HFFc6 (cell line): ENCODE results near the gene CELF4. TPM values are rescaled to one million over a fixed set of nuclear protein-coding genes. Genes with fewer than 3 reads are reported as not detected.

Experiments
- DNase-seq: peaks from one replicate; pipeline ENCODE4 v3.0.0-alpha.2; 2018
- H3K27ac Mint-ChIP-seq: 2 replicates; pipeline ENCODE4 v1.8.0; 2020; ENCODE audit warnings: mild to moderate bottlenecking, mixed read lengths
- H3K27me3 Mint-ChIP-seq: 2 replicates; pipeline ENCODE4 v1.8.0; 2021; ENCODE audit warnings: mild to moderate bottlenecking, moderate library complexity, mixed read lengths; ENCODE audit not compliant: insufficient read depth
- H3K36me3 Mint-ChIP-seq: 2 replicates; pipeline ENCODE4 v1.8.0; 2021; ENCODE audit warnings: low read depth, mixed read lengths
- H3K4me1 Mint-ChIP-seq: 2 replicates; pipeline ENCODE4 v1.8.0; 2020; ENCODE audit warnings: low read depth, mixed read lengths
- H3K4me3 Mint-ChIP-seq: 2 replicates; pipeline ENCODE4 v1.8.0; 2020; ENCODE audit warnings: mild to moderate bottlenecking, moderate library complexity, mixed read lengths
- H3K9me3 Mint-ChIP-seq: 2 replicates; pipeline ENCODE4 v1.8.0; 2020; ENCODE audit warnings: mild to moderate bottlenecking, mixed read lengths
- CTCF ChIP-seq: fragments of 200-600 bp; sonication (generic); IDR thresholded peaks from 2 replicates; pipeline ENCODE4 v1.5.0; 2021; ENCODE audit warnings: antibody characterized with exemption, mild to moderate bottlenecking
- total RNA-seq, 6 experiments: library from RNA; stranded (reverse); fragmentation: NEBNext Ultra II Directional; extraction: Animal tissue kit (Norgen Biotek cat#: 25700); gene quantifications; 2 replicates in 1 of 6; 3 replicates in 5 of 6; pipeline ENCODE4 v1.2.3, GENCODE V29; 2021

CELF4 gene
- total RNA-seq, 6 experiments from 2014 or later, result not detected

GRCh38 chr18:37458697-37459096 lies 106.9 kb downstream of the CELF4 start:
- no peaks in the 10 kb centered on the region; the same call in 1 of the 2 replicates for H3K36me3 Mint-ChIP-seq
- no peak overlapping the region for H3K27ac Mint-ChIP-seq
- H3K4me3 Mint-ChIP-seq, result no peak overlapping the region
- peaks cover 34% of the 10 kb centered on the region for H3K27me3 Mint-ChIP-seq
- no peaks in the 10 kb centered on the region for H3K9me3 Mint-ChIP-seq
- no peak for DNase-seq
- no peak for TF ChIP-seq CTCF
- H3K4me1 Mint-ChIP-seq, result no peaks in the 10 kb centered on the region; the same call in 1 of the 2 replicates

DNA sequence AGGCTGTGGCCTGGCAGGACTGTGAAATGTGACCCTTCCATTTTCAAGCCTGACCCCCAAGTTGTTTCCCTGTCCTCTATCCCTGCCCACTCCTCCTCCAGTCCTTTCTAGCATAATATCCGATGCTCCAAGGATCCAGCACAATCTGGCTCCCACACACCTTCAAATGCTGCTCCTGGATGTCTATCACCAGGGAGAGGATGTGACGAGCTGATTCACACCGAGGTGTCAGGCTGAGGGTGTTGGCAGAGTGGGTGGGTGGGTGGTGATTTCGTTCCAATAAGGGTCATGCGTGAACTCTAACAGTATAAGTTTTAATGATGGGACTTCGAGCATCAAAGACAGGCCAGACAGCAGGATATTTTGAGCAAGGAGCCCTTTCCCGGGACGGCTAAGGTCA lies 107.8 kb downstream of the CELF4 start:
- Mint-ChIP-seq H3K4me1 (peaks cover 5% of the 10 kb centered on the region), H3K27ac (no peak overlapping the region), H3K27me3 (peaks cover 41% of the 10 kb centered on the region), H3K9me3 (no peaks in the 10 kb centered on the region), H3K36me3 (no peaks in the 10 kb centered on the region; the same call in 1 of the 2 replicates), H3K4me3 (no peak overlapping the region)
- DNase-seq, result no peak
- TF ChIP-seq CTCF, result no peak

GRCh38 chr18:37457341-37457740 lies 108.3 kb downstream of the CELF4 start:
- no peak overlapping the region for H3K4me3 Mint-ChIP-seq
- peaks cover 40% of the 10 kb centered on the region for H3K27me3 Mint-ChIP-seq
- no peaks in the 10 kb centered on the region for H3K9me3 Mint-ChIP-seq
- peaks cover 9% of the 10 kb centered on the region for H3K4me1 Mint-ChIP-seq
- TF ChIP-seq CTCF, result no peak
- H3K36me3 Mint-ChIP-seq, result no peaks in the 10 kb centered on the region; the same call in 1 of the 2 replicates
- DNase-seq, result no peak
- H3K27ac Mint-ChIP-seq, result no peak overlapping the region

- H3K9me3 Mint-ChIP-seq, result no peaks in the 10 kb centered on the region
- no peaks in the 10 kb centered on the region; the same call in 1 of the 2 replicates for H3K36me3 Mint-ChIP-seq
- no peak for TF ChIP-seq CTCF
- no peak for DNase-seq
- H3K27me3 Mint-ChIP-seq, result peaks cover 38% of the 10 kb centered on the region
- H3K4me3 Mint-ChIP-seq, result no peak overlapping the region
- no peak overlapping the region for H3K27ac Mint-ChIP-seq
- H3K4me1 Mint-ChIP-seq, result peaks cover 9% of the 10 kb centered on the region
Measured at GRCh38 chr18:37456873-37457272, 108.7 kb downstream of the CELF4 start.

DNA sequence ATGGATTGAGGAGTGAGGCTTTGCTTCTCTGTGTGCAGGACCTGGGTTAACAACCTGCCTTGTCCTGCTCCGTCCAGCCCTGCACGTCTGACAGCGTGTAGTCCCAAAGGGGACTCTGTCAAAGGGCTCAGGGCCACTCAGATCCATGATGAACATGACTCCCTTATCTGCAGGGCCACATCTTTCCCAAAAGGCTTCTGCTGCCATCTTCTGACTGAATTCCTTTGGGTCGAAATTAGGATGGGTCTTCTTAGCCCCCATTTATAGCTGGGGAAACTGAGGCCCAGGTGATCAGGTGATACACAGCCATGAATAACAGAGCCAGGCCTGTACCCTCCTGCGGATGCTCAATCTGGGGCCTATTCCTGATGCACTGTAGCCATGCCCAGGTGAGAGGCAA lies 109.2 kb downstream of the CELF4 start:
- Mint-ChIP-seq H3K9me3 (no peaks in the 10 kb centered on the region), H3K4me3 (no peak overlapping the region), H3K36me3 (no peaks in the 10 kb centered on the region; the same call in 1 of the 2 replicates), H3K4me1 (peaks cover 10% of the 10 kb centered on the region), H3K27me3 (peaks cover 38% of the 10 kb centered on the region), H3K27ac (no peak overlapping the region)
- DNase-seq, result no peak
- no peak for TF ChIP-seq CTCF

- Mint-ChIP-seq H3K9me3 (no peaks in the 10 kb centered on the region), H3K4me3 (no peak overlapping the region), H3K27me3 (peaks cover 31% of the 10 kb centered on the region), H3K36me3 (no peaks in the 10 kb centered on the region), H3K4me1 (peaks cover 33% of the 10 kb centered on the region), H3K27ac (no peak overlapping the region)
- no peak for TF ChIP-seq CTCF
- DNase-seq, result no peak
Measured at GRCh38 chr18:37453752-37454151, 111.8 kb downstream of the CELF4 start.
